ENCODE data around the gene CLN6.

GRCh38 chr15:68201153-68201878, 28.2 kb downstream of the CLN6 start:
- TF ChIP-seq CTCF (IDR thresholded peaks at IDR 0.05): no peak
- TF ChIP-seq POLR2A (IDR thresholded peaks at IDR 0.05): no peak

All from adrenal gland (tissue), 5 donors.